OCI-M2 (cell line): ENCODE data around the gene ADGRD2.

Experiments used
- DNase-seq: peaks from one replicate; lab custom pipeline; 2025; ENCODE audit not compliant: unreplicated experiment; lab: John Stamatoyannopoulos, UW

The ADGRD2 gene

GRCh38 chr9:124495126-124496074 lies 45.1 kb downstream of the ADGRD2 start:
- DNase-seq = no peak

GRCh38 chr9:124496075-124496449 lies 45.8 kb downstream of the ADGRD2 start:
- DNase-seq = no peak

DNA sequence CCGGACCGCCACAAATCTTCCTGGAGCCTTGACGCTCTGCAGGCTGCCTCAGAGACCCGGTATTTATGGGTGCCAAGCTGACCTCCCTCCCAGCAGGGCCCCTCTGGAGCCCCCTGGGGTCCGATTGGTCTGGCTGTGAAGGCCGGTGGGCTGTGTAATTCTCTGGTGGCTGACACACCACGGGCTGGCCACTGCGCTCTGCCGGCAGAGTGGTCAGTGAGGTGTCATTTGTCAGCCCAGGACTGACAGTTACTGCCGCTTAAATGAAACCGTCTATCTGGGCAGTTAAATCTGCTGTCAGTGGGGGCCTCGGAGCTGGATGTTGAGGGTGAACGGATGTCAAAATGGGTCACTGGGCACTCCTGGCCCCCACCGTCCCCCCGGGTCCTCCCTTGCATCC lies 46.2 kb downstream of the ADGRD2 start:
- DNase-seq = no peak

DNA sequence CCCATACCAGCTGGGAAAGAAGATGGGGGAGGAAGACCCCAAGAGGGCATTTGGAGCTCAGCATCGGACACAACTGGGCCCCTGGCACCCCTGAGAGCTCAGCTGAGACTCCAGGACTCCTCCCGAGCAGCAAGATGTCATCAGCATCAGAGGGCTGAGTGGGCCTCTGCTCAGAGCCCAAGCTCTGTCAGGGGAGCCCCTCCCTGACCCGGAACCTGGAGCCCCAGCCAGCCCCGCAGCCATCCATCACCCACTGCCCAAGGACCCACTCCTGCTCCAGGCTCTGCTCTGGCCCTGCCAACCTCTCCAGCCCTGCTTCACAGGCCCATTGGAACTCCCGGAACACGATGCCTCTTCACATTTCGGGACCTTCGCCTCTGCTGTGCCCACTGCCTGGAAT lies 47.2 kb downstream of the ADGRD2 start:
- no peak for DNase-seq

GRCh38 chr9:124498040-124498439 lies 47.8 kb downstream of the ADGRD2 start:
- DNase-seq = no peak

DNA sequence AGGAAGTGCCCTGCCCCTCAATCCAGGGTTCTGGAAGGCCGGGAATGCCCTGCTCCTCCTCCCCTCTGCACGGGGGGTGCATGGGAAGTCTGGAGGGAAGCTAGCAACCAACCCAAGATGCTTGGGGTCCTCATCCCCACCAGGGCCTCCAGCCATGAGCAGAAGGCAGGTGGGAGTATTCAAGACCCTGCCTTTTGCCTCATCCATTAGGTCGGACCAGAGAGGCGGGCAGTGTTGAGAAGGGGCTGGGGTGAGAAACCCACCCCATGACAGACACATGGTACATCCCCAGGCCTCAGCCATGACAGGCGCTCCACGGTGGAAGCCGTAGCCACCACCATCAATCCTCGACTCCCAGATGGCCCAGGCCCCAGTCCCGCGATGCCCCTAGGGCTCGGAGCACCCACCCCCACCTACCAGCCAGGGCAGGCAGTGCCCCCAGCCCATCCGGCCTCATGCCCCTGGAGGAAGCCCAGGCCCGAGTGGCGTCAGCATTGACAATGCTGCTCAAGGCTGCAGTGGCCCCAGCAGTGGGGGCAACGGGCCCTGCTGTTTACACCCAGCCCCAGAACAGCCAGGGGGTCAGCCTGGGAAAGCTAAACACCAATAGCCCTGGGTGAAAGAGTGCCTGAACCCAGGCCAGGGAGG lies 48.4 kb downstream of the ADGRD2 start:
- DNase-seq = no peak

DNA sequence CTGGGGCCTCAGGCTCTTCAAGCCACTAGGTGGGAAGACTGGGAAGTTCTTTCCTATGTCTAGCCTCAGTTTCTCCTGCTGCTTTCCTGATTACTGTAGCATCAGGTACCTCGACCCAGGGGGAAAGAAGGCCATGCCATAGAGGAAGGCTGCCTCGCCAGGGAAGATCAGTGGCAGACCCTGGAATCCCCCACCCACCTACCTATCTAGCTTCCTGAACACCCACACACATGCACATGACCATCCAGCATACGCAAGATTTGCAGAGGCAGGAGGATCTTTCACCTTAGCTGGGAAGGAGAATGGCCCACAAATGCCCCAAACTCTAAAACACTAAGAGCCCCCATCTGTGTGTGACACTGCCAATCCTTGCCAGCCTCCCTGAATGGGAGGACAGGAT lies 49.0 kb downstream of the ADGRD2 start:
- DNase-seq = no peak

GRCh38 chr9:124500028-124500795 lies 50.0 kb downstream of the ADGRD2 start:
- DNase-seq = no peak

GRCh38 chr9:124500796-124501611 lies 50.8 kb downstream of the ADGRD2 start:
- DNase-seq = no peak

- no peak for DNase-seq
Observed at GRCh38 chr9:124501771-124502320, 51.6 kb downstream of the ADGRD2 start.

- no peak for DNase-seq
Observed at GRCh38 chr9:124502711-124503702, 52.8 kb downstream of the ADGRD2 start.

DNA sequence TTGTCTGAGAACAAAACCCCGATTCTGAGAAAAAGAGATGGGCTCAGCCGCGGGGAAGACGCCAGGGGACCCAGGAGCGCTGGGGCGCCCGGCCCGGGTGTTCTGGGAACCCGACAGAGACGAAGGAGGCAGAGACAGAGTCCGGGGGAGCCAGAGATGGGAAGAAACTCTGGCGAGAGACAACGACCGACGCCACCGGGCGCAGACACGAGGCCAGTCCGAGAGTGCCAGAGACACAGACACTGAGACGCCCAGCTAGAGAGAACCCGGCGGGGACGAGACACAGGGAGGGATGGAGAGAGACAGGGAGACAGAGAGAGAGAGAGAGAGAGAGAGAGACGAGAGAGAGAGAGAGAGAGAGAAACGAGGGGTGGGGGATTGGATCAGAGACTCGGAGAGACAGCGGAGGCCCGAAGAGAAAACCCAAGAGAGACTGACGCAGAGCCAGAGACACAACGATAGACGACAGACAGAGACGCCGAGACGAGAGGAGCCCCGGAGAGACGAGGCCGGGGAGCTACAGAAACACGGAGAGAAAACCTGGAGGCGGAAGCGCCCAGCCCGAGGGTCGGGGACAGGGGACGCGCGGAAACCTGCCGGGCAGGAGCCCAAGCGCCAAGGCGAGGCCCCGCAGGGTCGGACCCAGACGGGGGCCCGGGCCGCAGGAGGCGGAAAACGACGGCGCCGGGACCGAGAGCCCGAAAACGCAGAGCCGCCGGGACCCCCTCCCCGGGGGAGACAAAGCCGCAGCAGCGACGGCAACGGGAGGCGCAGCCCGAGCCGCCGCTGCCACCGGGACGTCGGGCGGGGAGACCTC lies 53.7 kb downstream of the ADGRD2 start:
- DNase-seq = no peak

DNA sequence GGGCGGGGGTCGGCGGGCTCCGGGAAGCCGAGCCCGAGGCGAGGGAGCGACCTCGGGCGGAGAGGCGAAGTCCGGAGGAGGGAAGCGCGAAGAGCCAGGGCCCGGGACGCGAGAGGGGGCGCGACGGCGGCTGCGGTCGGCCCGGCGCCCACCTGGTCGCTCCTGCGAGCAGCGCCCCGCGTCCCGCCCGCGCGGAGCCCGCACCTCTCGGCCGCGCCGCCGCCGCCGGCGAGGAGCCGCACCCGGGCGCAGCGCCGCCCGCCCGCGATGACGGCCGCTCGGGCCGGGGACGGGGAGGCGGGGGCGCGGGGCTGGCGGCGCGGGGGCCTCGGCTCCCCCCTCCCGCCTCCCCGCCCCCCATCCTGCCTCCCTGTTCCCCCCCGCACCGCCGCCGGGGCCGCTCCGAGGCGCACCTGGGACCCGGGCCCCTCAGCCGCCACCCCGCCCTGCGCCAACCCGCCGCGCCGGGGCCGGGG lies 54.3 kb downstream of the ADGRD2 start:
- no peak for DNase-seq

- no peak for DNase-seq
Observed at GRCh38 chr9:124505006-124505900, 55.0 kb downstream of the ADGRD2 start.

GRCh38 chr9:124505901-124506346 lies 55.7 kb downstream of the ADGRD2 start:
- DNase-seq = no peak

DNA sequence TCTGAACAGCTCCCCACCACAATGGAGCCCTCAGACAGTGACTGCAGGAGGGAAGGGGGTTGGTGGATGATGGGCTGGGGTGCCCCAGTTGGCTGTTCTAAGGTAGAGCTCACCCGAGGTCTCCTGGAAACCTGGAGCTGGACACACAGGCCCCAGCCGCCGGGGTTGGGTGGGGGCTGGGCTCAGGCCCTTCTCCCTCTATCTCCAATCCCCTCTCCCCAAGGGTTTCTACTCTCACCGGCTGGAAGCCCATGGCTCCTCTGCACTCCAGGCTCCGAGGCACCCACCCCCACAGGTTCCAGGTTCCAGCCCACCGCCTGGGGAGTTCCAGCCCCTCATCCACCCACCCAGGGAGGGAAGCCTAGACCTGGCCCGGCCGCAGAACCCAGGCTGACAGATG lies 56.2 kb downstream of the ADGRD2 start:
- no peak for DNase-seq
